HG03521 (cell line): ENCODE results near the gene KLF11.
"Not testable (repeated sequence)": the region's sequence is repeated elsewhere in the genome, so short reads cannot be mapped to it uniquely, and the experiment has no call there.

ENCODE experiments used
- ATAC-seq: cut with Tn5 transposase; IDR thresholded peaks from one replicate; pipeline ENCODE4 v1.9.1; 2021; ENCODE audit warnings: mild to moderate bottlenecking, moderate library complexity; ENCODE audit not compliant: unreplicated experiment

KLF11 gene

GRCh38 chr2:10080536-10081304 lies 37.4 kb downstream of the KLF11 start:
- ATAC-seq, result peak; percentile 11

DNA sequence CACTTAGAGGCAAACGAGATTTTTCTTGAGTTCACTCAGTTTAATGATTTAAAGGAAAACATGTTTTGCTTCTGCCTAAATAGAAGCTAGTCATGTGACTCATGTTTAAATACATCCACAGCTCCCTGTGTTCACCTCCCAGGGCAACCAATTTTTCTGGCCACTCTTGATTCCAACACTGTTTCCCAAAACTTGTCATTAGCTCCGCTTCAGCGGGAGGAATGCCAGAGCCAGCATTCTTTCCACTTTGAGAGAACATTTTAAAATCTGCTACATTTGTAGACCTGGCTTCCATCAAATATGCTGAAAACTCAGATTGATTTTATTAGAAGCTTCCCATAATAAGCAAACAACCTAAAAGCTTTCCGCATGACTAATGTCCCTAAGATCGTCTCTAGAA lies 39.7 kb downstream of the KLF11 start:
- ATAC-seq, result no peak

GRCh38 chr2:10083692-10084211 lies 40.4 kb downstream of the KLF11 start:
- no peak for ATAC-seq

DNA sequence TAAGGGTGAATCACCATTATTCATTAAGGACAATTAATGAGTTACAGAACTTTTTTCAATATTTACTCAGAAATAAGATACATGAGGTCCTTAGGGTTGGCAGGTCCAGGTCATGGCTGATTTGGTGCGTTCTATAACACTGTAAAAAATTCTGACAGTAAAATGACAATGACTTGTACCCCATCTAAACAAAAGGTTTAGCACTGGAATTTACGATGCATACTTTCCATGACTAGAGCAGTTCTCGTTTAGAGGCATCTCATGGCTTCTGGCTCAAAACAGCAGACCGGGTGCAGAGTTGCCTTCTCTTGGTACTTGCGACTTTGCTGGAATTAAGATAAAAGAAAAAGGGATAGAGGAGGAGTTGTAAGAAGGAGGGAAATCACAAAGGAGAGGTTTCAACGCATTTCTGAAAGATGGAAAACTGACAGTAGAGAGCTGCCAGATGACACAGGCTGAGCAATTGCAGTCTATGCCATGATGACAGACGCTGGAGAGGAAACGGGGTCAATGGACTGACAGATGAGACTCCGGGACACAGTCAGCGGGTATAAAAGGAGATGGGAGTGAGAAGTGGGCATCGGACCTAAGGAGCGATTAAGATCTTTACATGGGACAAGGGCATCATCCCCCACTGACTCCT lies 41.0 kb downstream of the KLF11 start:
- no peak for ATAC-seq

DNA sequence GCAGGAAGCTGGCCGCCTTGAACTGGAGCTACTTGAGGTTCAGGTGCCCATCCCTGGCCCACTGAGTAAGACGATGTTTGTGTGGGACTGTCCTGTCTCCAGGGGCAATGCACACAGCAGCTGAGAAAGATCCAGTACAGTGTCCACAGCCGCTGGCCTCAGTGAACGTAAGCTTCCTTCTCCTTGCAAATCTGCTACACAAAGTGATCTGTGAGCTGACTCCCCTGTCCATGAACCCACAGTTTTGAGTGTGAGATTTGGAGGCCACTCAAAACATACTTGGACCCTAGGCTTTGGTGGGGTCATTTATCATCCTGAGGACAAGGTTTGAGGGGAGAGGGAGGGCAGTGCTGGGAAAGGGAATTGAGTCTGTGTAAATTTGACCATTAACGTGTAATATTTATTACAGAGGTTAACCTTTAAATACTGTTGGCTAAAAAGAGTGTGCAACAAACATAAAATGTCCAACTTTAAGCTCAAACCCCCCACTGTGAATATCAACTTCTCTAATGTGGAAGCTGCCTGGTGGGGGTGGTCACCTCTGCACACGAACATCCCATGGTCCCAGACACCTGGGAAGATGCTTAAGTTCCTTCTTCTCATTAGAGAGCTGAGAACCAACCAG lies 41.8 kb downstream of the KLF11 start:
- ATAC-seq, result no peak

GRCh38 chr2:10085668-10086059 lies 42.3 kb downstream of the KLF11 start:
- ATAC-seq, result no peak

GRCh38 chr2:10086950-10087349 lies 43.6 kb downstream of the KLF11 start:
- ATAC-seq, result no peak

- ATAC-seq, result no peak
Measured at GRCh38 chr2:10087360-10087759, 44.0 kb downstream of the KLF11 start.

DNA sequence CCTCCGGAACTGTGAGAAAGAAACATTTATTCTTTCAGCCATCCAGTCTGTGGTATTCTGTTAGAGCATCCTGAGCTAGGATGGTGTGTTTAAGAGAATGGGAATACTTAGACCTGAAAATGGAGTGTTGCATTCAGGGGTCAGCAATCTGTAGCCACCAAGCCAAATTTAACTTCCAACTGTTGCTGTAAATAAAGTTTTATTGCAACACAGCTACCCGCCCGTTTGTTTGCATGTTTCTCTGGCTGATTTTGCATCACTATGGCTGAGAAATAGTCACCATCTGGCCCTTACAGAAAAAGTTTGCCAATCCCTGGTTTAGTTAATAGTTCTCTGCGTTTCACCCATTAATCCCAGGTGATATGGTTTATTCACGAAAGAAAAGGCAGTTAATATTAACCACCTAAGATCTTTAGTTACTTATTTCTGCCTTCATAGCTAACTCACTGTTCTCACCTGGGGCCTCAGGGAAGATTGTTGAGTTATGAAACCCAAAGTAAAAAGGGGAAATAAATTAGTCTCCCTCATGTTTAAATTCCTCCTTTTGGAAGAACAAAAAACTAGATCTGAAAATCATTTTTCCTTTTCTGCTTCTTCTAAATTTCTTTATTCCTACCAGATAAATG lies 46.3 kb downstream of the KLF11 start:
- no peak for ATAC-seq

- no peak for ATAC-seq
Measured at GRCh38 chr2:10091182-10091888, 48.0 kb downstream of the KLF11 start.

DNA sequence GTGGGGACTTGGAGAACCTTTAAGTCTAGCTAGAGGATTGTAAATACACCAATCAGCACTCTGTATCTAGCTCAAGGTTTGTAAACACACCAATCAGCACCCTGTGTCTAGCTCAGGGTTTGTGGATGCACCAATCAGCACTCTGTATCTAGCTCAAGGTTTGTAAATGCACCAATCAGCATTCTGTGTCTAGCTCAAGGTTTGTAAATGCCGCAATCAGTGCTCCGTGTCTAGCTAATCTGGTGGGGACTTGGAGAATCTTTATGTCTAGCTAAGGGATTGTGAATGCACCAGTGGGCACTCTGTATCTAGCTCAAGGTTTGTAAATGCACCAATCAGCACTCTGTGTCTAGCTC lies 48.5 kb downstream of the KLF11 start:
- ATAC-seq, result not testable (repeated sequence)

- no peak for ATAC-seq
Measured at GRCh38 chr2:10094271-10094814, 51.0 kb downstream of the KLF11 start.

- no peak for ATAC-seq
Measured at GRCh38 chr2:10095175-10095574, 51.8 kb downstream of the KLF11 start.

DNA sequence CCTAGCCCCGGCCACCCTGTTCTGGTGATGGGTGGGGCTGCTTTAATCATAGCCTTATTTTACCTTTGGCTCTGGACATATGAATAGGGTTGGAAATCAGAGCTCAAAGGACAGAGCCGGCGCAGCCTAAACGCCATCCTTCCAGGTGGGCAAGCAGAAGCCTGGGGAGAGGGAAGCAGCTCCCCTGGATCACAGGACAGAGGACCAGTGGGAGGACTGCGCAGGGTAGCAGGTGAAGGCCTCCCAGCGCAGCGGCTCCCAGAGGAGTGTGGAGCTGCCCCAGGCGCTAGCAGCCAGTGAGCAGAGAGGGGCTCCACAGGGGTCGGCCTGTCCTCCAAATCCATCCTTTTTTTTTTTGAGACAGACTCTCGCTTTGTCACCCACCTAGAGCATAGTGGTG lies 53.3 kb downstream of the KLF11 start:
- ATAC-seq, result no peak

DNA sequence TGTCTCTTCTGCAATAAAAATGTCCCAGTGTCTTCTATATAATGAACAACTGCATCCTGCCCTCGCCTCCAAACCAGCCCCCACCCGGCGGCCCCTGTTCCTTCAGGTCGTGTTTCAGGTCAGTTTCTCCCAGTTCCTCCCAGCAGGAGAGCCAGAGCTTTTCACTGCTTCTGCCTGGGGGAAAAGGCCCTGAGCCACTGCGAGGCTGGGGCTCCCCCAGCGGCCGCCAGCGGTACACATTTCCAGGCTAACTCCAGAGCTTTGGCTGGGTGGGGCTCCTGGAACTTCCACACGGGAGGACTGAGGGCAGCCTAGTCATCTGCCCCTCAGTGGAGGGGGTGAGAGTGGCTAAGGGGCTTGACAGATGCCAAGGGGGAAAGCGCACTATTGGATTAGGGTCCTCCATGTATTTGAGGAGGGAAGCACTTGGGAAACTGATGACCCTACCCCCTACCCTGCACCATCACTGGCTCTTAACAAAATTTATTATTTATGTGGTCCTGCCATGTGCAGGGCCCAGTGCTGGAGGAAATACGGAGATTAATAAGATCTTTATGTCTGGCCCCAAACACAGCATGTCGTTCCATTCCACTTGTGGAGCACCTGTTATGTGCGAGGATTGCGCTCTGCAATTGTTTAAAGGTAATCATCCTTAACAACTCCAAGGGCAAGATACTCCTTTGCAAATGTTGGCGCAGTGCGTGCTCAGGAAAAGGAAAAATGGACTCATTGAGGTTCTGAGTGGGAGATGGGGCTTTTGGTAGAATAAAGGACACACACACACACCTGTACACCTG lies 54.2 kb downstream of the KLF11 start:
- ATAC-seq, result no peak

- no peak for ATAC-seq
Measured at GRCh38 chr2:10101491-10101890, 58.1 kb downstream of the KLF11 start.

DNA sequence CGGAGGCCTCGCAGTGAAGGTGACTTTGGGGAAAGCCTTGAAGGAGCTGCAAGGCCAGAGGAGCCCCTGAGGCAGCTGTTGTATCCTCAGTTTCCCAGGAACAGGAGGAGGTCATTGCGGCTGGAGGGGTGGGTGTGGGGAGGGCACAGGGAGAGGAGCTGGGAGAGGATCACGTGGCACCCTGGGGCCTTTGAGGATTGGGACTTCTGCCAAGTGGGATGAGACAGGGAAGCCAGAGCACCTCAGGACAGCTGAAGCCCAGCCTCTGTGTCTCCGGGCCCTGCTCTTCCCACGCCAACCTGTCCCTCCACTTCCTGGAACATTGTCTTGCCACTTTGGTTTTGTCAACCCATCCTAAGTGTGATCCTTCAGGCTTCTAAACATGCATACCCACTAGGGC lies 59.8 kb downstream of the KLF11 start:
- no peak for ATAC-seq
